ENCODE results near the gene HSD17B8.

HSD17B8 gene

GRCh38 chr6:33248932-33249731 is 44.7 kb downstream of the HSD17B8 start:
- peak overlapping the region; percentile 45 to 63 for H3K4me3 ChIP-seq (ENCODE audit: low read depth in 1 of 2, low read length in 2 of 2)
- H3K27ac ChIP-seq (ENCODE audit: low read length): peak overlapping the region; percentile 85
- no peaks in the 10 kb centered on the region for H3K27me3 ChIP-seq (ENCODE audit: insufficient read depth, low read length, poor library complexity)
- peaks cover 39% of the 10 kb centered on the region for H3K4me1 ChIP-seq (ENCODE audit: insufficient read depth, low read length)
- H2AFZ ChIP-seq (ENCODE audit: low read depth, low read length): peak overlapping the region; percentile 85
- H4K20me1 ChIP-seq (ENCODE audit: insufficient read depth, low read length): no peaks in the 10 kb centered on the region
- H3K4me2 ChIP-seq (ENCODE audit: insufficient read depth, low read length): peak overlapping the region; percentile 88
- peaks cover 18% of the 10 kb centered on the region for H3K36me3 ChIP-seq (ENCODE audit: insufficient read depth, low read length)
- peak; percentile 98 for DNase-seq
- peak overlapping the region; percentile 72 for H3K9ac ChIP-seq (ENCODE audit: low read depth, low read length)
- TF ChIP-seq CTCF (IDR thresholded peaks at IDR 0.05; ENCODE audit: borderline replicate concordance, extremely low read depth, low read length, poor library complexity, severe bottlenecking) (peak; percentile 29), EZH2 (IDR thresholded peaks at IDR 0.05; ENCODE audit: borderline replicate concordance, low read depth, low read length, severe bottlenecking) (no peak)
- peaks cover 14% of the 10 kb centered on the region for H3K79me2 ChIP-seq (ENCODE audit: insufficient read depth, low read length)
- ATAC-seq (ENCODE audit: insufficient read depth, low read depth): peak; percentile 91
- H3K9me3 ChIP-seq (ENCODE audit: insufficient read depth, low read length, severe bottlenecking): no peaks in the 10 kb centered on the region

GRCh38 chr6:33249732-33250630 is 45.5 kb downstream of the HSD17B8 start:
- Histone ChIP-seq H3K27me3 (ENCODE audit: insufficient read depth, low read length, poor library complexity) (no peaks in the 10 kb centered on the region), H3K4me1 (ENCODE audit: insufficient read depth, low read length) (peaks cover 39% of the 10 kb centered on the region), H3K36me3 (ENCODE audit: insufficient read depth, low read length) (peaks cover 18% of the 10 kb centered on the region), H4K20me1 (ENCODE audit: insufficient read depth, low read length) (no peaks in the 10 kb centered on the region), H2AFZ (ENCODE audit: low read depth, low read length) (peak overlapping the region; percentile 81), H3K4me2 (ENCODE audit: insufficient read depth, low read length) (peak overlapping the region; percentile 88), H3K9me3 (ENCODE audit: insufficient read depth, low read length, severe bottlenecking) (no peaks in the 10 kb centered on the region), H3K27ac (ENCODE audit: low read length) (peak overlapping the region; percentile 85), H3K79me2 (ENCODE audit: insufficient read depth, low read length) (peaks cover 14% of the 10 kb centered on the region), H3K4me3 (ENCODE audit: low read depth in 1 of 2, low read length in 2 of 2) (peak overlapping the region; percentile 45 to 63), H3K9ac (ENCODE audit: low read depth, low read length) (peak overlapping the region; percentile 72)
- no peak; the same call in 1 of the 3 replicates for ATAC-seq (ENCODE audit: insufficient read depth, low read depth)
- TF ChIP-seq CTCF (IDR thresholded peaks at IDR 0.05; ENCODE audit: borderline replicate concordance, extremely low read depth, low read length, poor library complexity, severe bottlenecking) (no peak), EZH2 (IDR thresholded peaks at IDR 0.05; ENCODE audit: borderline replicate concordance, low read depth, low read length, severe bottlenecking) (no peak)
- no peak for DNase-seq

- no peak for ATAC-seq (ENCODE audit: insufficient read depth, low read depth)
These were observed 46.3 kb downstream of the HSD17B8 start for GRCh38 chr6:33250731-33251130.

More at GRCh38 chr6:33250731-33251130, 46.3 kb downstream of the HSD17B8 start:
- Histone ChIP-seq H3K4me1 (ENCODE audit: insufficient read depth, low read length) (peaks cover 39% of the 10 kb centered on the region), H3K27ac (ENCODE audit: low read length) (peak overlapping the region; percentile 85), H3K9ac (ENCODE audit: low read depth, low read length) (peak overlapping the region; percentile 72; the same call in 1 of the 2 replicates), H3K4me2 (ENCODE audit: insufficient read depth, low read length) (peak overlapping the region; percentile 88), H3K9me3 (ENCODE audit: insufficient read depth, low read length, severe bottlenecking) (no peaks in the 10 kb centered on the region), H3K79me2 (ENCODE audit: insufficient read depth, low read length) (peaks cover 14% of the 10 kb centered on the region), H3K36me3 (ENCODE audit: insufficient read depth, low read length) (peaks cover 21% of the 10 kb centered on the region), H4K20me1 (ENCODE audit: insufficient read depth, low read length) (no peaks in the 10 kb centered on the region), H3K4me3 (ENCODE audit: low read depth in 1 of 2, low read length in 2 of 2) (peak overlapping the region in 1 of 2 experiments; percentile 63; a peak in 2 of 4 replicates), H3K27me3 (ENCODE audit: insufficient read depth, low read length, poor library complexity) (no peaks in the 10 kb centered on the region), H2AFZ (ENCODE audit: low read depth, low read length) (no peak overlapping the region)
- TF ChIP-seq EZH2 (IDR thresholded peaks at IDR 0.05; ENCODE audit: borderline replicate concordance, low read depth, low read length, severe bottlenecking) (no peak), CTCF (IDR thresholded peaks at IDR 0.05; ENCODE audit: borderline replicate concordance, extremely low read depth, low read length, poor library complexity, severe bottlenecking) (no peak)
- DNase-seq: no peak

Measured in DND-41 (cell line).